ENCODE results near the gene ATG10. TPM values are rescaled to one million over a fixed set of nuclear protein-coding genes. Genes with fewer than 3 reads are reported as not detected.

The ATG10 gene
- total and polyA plus RNA-seq, 9 donors, result 2.6 to 7.8 (median 4.6) TPM

DNA sequence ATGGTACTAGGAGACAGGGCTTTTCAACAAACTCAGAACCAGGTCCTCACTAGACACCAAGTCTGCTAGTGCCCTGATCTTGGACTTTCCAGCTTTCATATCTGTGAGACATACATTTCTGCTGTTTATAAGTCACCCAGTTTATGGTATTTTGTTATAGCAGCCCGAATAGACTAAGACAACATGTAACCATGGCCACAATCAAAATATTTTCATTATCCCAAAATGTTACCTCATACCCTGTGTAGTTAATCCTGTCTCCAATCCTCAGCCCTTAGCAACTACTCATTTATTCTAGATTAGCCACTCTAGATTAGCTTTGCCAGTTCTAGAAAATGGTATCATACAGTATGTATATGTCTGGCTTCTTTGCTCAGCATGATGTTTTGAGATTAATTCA is 6.3 kb upstream of the ATG10 start:
- DNase-seq, result no peak
- H3K4me3 ChIP-seq, result no peak overlapping the region

DNA sequence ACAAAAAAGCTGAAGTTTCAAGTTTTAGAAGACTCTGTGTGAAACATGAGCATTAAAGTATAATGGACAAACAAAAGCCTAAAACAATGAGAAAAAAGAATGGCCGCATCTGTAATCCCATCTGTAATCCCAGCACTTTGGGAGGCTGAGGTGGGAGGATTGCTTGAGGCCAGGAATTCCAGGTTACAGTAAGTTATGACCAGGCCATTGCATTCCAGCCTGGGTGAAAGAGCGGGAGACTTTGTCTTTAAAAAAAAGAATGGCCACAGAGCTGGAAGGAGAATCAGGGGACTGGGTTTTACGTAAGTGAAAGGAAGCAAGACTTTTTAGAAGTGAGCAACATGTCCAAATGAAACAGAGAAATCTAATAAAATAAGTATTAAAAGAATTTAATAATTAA is 2.6 kb upstream of the ATG10 start:
- no peaks in the 10 kb centered on the region for H3K9me3 ChIP-seq
- no peak for DNase-seq
- no peak overlapping the region for H3K4me3 ChIP-seq
- 83 to 96% (median 95%) methylated on average over 3 of the region's 3 CpGs for WGBS, 3 donors
- H3K4me1 ChIP-seq (ENCODE audit: insufficient read depth), result no peaks in the 10 kb centered on the region
- intact Hi-C loops (cut with DNase I), result no loop called here
- no peaks in the 10 kb centered on the region for H3K27me3 ChIP-seq
- H3K36me3 ChIP-seq, result no peaks in the 10 kb centered on the region
- TF ChIP-seq CTCF (IDR thresholded peaks at IDR 0.05) (no peak), EP300 (IDR thresholded peaks at IDR 0.05) (no peak), POLR2A (IDR thresholded peaks at IDR 0.05) (no peak)
- H3K27ac ChIP-seq, result no peak overlapping the region

More for the DNA sequence above, 6.3 kb upstream of the ATG10 start:
- WGBS, 3 donors, result 41 to 53% (median 45%) methylated on average over 1 of the region's 1 CpG
- no peaks in the 10 kb centered on the region for H3K27me3 ChIP-seq
- TF ChIP-seq CTCF (IDR thresholded peaks at IDR 0.05) (no peak), EP300 (IDR thresholded peaks at IDR 0.05) (no peak), POLR2A (IDR thresholded peaks at IDR 0.05) (no peak)
- H3K36me3 ChIP-seq, result no peaks in the 10 kb centered on the region
- H3K9me3 ChIP-seq, result no peaks in the 10 kb centered on the region
- no peak overlapping the region for H3K27ac ChIP-seq
- intact Hi-C loops (cut with DNase I), result no loop called here
- no peaks in the 10 kb centered on the region for H3K4me1 ChIP-seq (ENCODE audit: insufficient read depth)

- Histone ChIP-seq H3K27ac (no peak overlapping the region), H3K4me3 (no peak overlapping the region), H3K9me3 (no peaks in the 10 kb centered on the region), H3K27me3 (no peaks in the 10 kb centered on the region), H3K4me1 (ENCODE audit: insufficient read depth) (no peaks in the 10 kb centered on the region), H3K36me3 (no peaks in the 10 kb centered on the region)
- WGBS, 3 donors, result 98 to 100% (median 100%) methylated on average over 2 of the region's 2 CpGs
- intact Hi-C loops (cut with DNase I), result loop anchor here in 3 of 4 donors (2.0 to 10.0 kb wide), 5 partner anchors 115 to 463 kb away; partner anchors contain the start of gene SSBP2 (in 2 of the 3)
- DNase-seq, result no peak
- TF ChIP-seq EP300 (IDR thresholded peaks at IDR 0.05) (no peak), CTCF (IDR thresholded peaks at IDR 0.05) (no peak), POLR2A (IDR thresholded peaks at IDR 0.05) (no peak)
Measured at GRCh38 chr5:81969912-81970311, 1.9 kb upstream of the ATG10 start.

GRCh38 chr5:81971111-81971711 is 612 bp upstream of the ATG10 start:
- peak overlapping the region; percentile 67 for H3K4me3 ChIP-seq
- 1 to 2% (median 1%) methylated on average over 11 of the region's 11 CpGs for WGBS, 3 donors
- intact Hi-C loops (cut with DNase I), result loop anchor here in 3 of 4 donors (2.0 to 10.0 kb wide), 5 partner anchors 116 to 464 kb away; partner anchors contain the start of gene SSBP2 (in 2 of the 3)
- no peaks in the 10 kb centered on the region for H3K9me3 ChIP-seq
- H3K36me3 ChIP-seq, result no peaks in the 10 kb centered on the region
- TF ChIP-seq CTCF (IDR thresholded peaks at IDR 0.05) (peak in 1 of 3 donors; percentile 3), POLR2A (IDR thresholded peaks at IDR 0.05) (no peak), EP300 (IDR thresholded peaks at IDR 0.05) (no peak)
- H3K27me3 ChIP-seq, result no peaks in the 10 kb centered on the region
- no peak for DNase-seq
- peak overlapping the region; percentile 97 to 100 for H3K27ac ChIP-seq
- H3K4me1 ChIP-seq (ENCODE audit: insufficient read depth), result no peaks in the 10 kb centered on the region
